ENCODE results near the gene NRN1.

The NRN1 gene

DNA sequence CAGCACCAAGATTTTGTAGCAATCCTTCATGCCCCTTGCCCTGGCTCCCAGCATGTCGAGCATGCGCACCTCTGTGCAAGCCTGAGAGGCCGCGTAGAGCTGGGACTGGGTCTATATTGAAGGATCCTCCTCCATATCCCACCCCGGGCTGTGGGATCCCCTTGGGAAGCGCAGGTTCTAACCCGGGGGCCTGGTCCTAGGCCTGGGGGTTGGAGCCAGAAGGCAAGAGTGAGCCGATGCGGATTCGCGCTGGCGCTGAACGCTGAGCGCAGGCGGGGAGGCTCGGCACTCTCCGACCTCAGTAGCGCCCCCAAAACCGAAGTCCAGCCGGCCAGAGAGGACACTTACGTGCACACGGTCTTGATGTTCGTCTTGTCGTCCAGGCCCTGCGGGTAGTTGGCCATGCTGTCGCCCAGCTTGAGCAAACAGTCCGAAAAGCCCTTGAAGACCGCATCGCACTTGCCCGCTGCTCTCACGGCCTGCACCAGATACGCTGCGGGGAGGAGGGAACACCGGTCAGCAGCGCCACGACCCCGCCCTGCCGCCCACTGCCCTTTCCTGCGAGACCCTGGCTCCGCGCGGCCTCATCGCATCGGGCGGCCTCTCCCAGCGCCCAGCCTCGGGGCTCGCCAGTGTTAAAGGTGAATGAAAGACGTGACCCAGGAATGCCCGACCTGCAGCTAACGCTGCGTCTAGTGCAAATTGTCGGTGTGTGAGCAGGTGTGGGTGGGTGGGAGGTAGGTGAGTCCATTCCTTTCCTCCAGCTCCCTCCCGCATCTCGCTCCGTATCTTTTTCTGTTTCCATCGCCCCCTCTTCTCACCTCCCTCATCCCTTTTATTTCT is 4.5 kb downstream of the NRN1 start:
- TF ChIP-seq, protein P1, sequence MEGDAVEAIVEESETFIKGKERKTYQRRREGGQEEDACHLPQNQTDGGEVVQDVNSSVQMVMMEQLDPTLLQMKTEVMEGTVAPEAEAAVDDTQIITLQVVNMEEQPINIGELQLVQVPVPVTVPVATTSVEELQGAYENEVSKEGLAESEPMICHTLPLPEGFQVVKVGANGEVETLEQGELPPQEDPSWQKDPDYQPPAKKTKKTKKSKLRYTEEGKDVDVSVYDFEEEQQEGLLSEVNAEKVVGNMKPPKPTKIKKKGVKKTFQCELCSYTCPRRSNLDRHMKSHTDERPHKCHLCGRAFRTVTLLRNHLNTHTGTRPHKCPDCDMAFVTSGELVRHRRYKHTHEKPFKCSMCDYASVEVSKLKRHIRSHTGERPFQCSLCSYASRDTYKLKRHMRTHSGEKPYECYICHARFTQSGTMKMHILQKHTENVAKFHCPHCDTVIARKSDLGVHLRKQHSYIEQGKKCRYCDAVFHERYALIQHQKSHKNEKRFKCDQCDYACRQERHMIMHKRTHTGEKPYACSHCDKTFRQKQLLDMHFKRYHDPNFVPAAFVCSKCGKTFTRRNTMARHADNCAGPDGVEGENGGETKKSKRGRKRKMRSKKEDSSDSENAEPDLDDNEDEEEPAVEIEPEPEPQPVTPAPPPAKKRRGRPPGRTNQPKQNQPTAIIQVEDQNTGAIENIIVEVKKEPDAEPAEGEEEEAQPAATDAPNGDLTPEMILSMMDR (conservative IDR thresholded peaks at IDR 0.05; ENCODE audit: low read depth, low read length): no peak
- DNase-seq (ENCODE audit: low read depth): no peak
- no peak overlapping the region for H3K4me3 ChIP-seq (ENCODE audit: low read depth, low read length)

DNA sequence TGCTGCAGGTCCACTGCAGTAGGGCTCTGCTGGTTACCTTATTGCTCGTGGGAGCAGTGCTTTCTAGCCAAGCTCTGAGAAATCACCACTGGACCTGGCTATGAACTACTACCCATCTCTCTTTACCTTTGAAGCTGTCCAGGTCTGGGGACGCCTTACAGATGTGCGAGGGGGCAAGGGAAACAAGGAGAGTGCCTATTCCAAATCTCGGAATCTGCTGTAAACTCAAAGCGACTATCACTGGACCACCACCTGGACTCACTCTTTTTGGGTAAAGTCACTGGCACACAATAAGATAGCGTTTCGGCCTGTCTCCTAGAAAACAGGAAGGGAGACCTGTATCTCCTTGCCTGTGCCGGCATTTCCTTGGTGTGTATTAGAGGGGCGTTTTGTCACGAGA is 5.3 kb downstream of the NRN1 start:
- no peak overlapping the region for H3K4me3 ChIP-seq (ENCODE audit: low read depth, low read length)
- TF ChIP-seq, protein P1 (conservative IDR thresholded peaks at IDR 0.05; ENCODE audit: low read depth, low read length): no peak
- DNase-seq (ENCODE audit: low read depth): no peak

DNA sequence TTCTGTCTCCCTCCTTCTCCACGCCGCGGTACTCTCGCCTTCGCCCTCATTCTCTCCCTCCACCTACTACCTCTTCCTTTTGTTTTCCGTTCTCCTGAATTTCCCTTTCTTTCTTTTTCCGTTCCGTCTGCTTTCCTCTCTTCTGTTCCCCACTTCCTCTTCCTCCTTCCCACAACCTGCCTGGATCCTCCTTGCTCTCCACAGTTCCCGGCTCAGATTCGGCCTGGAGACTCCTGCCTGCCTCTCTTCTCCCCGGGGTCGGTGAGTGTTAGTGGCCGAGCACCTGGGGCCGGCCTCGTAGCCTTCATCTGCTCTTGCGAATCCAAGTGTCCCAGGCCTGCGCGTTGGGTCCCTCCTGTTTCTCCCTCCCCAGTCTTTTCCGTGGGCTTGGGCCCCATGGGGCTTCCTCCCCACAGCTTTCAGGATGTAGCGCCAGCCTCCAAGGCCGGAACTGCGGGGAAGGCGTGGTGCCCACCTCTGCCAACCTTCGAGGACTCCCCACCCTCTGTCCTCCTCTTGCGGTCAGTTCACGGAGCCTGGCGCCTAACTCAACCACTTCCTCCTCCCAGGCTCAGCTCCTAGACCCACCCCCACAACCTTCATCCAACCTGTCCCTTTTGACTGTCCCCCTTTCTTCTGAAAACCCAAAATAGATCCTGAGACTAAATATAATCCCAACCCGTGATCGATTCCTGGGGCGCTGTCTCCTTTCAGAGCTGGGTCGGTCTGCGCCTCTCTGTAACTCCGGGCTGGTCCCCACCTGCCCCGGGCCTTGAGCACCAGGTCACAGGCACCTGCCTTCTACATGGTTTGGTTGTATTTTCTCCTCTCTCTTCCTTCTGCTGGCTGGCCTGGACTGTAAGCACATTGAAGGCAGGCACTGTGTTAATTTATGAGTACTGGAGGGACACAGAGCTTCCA is 6.8 kb downstream of the NRN1 start:
- no peak for DNase-seq (ENCODE audit: low read depth)
- no peak overlapping the region for H3K4me3 ChIP-seq (ENCODE audit: low read depth, low read length)
- TF ChIP-seq, protein P1 (conservative IDR thresholded peaks at IDR 0.05; ENCODE audit: low read depth, low read length): no peak

DNA sequence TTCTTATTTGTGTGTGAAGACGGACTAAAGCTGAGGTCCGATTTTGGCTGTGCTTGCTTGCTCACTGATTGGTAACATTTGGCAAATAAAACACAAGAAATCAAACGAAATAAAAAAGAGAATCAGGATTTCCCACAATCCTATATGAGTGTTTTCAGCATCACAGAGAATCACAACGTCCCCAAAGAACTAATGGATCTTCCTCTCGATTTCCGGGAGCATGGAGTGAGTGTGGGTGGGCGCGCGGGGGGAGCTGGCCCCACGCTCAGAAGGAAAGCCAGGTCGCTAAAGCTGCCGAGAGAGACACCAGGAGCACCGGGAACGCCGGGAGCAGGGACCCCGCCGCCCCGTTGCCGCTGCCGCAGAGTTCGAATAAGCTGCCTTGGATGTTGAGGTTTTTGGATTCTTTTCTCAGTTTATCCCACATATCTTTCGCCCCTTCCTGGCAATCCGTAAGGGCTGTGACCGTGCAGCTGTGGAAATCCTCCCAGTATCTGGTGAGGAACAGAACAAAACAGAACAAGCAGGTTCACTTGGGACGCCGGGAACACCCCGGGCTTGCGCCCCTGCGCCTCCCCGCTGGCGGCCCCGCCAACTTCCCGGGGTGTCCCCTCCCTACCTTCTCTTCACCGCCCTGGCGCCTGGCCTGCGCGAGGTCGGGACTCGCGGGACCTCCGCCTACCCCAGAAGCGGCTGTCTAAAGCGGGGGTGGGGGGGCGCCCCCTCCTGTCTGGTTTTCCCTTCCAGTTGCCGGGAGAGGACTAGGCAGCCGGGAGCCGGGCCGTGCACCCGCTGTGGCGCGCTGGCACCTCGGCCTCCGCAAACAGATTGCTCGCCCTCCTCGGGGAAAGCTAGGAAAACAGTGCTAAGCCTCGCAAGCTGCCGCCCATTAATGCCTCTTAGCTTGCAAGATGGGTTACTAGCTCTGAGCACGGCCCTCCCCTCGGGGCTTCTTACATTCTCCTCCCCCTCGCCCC is 7.7 kb downstream of the NRN1 start:
- TF ChIP-seq, protein P1 (conservative IDR thresholded peaks at IDR 0.05; ENCODE audit: low read depth, low read length): no peak
- DNase-seq (ENCODE audit: low read depth): no peak
- H3K4me3 ChIP-seq (ENCODE audit: low read depth, low read length): no peak overlapping the region

DNA sequence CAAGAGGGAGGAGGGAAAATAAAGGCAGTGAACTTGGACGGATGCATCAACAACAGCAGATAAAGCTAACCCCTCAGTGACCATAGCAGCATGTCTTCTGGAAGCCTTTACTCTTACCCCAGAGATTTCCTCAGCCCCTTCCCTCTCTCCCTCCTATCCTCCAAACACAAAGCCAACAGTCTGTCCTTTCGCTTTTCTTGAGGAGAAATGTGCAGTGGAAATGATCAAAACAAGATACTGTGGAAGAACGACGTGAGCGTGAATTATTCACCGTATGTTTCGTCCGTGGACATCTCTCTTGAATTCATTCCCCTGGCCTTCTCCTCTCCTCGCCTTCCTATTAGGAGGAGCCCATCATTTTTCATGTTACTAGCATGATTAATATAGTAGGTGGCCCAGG is 8.5 kb downstream of the NRN1 start:
- no peak overlapping the region for H3K4me3 ChIP-seq (ENCODE audit: low read depth, low read length)
- no peak for DNase-seq (ENCODE audit: low read depth)
- TF ChIP-seq, protein P1 (conservative IDR thresholded peaks at IDR 0.05; ENCODE audit: low read depth, low read length): no peak

DNA sequence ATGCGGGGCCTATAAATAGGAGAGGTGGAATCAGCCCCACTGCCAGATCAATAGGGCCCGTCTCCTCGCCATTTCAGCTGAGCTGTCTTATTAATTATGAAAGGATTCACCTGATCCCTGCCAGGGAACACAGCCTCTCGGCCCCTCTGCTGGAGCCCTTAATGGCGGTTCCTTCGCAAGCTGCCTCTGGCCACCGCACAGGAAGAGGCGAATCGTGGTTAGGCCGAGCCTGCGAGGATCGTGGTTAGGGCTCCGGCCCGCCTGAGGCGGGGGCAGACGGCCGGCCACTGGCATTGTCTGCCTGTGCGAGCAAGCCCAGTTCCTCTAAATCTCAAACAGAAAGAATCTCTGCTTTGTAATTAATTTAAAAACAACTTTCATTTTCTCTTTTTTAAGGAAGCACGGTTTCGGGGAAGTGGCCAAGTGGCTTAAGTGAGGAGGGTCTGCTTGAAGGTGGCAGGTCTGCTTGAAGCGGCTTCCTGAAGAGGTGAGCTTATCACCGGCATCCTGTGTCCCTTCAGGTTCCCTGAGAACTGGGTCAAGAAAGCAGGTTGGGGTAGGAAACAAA is 9.2 kb downstream of the NRN1 start:
- TF ChIP-seq, protein P1 (conservative IDR thresholded peaks at IDR 0.05; ENCODE audit: low read depth, low read length): no peak
- peak overlapping the region; percentile 39 for H3K4me3 ChIP-seq (ENCODE audit: low read depth, low read length)
- no peak for DNase-seq (ENCODE audit: low read depth)
